Upper lobe of left lung (tissue), 4 donors: ENCODE data around the gene AQP1.

Experiments used
- POLR2A ChIP-seq, 4 donors: fragments of 450-650 bp; IDR thresholded peaks; one replicate each; pipeline ENCODE4 v1.5.1; 2016 to 2017; ENCODE audit warnings: antibody characterized with exemption in 4 of 4, mild to moderate bottlenecking in 2 of 4
- TF ChIP-seq, protein P1 (sequence below), 6 experiments: fragments of 450-650 bp in 4 of 6; fragments of 200-600 bp in 2 of 6; sonication (generic) in 2 of 6; IDR thresholded peaks; one replicate each; pipeline ENCODE4 v1.5.1; 2016 to 2019; ENCODE audit warnings: antibody characterized with exemption in 6 of 6

DNA sequence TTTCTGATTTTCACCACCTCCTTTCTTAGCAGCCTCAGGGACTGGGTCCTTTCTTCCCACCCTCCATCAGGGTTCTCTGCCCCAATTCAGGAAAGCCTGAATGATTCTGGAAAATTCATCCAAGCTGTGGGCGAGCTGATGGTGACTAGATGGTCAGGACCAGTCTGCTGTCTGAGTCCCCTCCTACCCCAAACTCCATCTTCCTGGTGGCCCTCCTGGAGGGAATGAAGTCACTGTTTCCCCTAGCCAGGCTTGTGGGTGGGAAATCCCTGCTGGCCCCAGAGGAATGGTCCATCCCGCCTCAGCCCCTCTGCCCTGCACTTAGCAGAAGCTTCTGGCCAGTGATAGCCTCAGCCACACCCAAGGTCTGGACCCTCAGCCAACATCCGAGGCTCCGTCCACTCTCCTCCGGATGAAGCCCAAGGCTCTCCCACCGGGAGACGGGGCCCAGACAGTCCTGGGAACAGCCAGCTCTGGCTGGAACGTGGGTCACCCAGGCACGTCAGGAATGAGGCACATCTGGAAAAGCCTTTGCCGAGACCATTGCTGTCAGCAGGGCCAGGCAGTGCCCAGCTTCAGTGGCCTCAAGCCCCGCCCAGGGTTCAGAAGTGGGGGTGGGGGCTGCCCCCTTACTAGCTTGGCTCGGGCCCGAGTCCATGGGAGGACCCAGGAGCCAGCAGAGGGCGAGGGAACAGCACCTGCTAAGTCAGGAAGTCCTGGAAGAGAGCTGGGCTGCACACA, 4.0 kb upstream of the AQP1 start:
- TF ChIP-seq, protein P1, sequence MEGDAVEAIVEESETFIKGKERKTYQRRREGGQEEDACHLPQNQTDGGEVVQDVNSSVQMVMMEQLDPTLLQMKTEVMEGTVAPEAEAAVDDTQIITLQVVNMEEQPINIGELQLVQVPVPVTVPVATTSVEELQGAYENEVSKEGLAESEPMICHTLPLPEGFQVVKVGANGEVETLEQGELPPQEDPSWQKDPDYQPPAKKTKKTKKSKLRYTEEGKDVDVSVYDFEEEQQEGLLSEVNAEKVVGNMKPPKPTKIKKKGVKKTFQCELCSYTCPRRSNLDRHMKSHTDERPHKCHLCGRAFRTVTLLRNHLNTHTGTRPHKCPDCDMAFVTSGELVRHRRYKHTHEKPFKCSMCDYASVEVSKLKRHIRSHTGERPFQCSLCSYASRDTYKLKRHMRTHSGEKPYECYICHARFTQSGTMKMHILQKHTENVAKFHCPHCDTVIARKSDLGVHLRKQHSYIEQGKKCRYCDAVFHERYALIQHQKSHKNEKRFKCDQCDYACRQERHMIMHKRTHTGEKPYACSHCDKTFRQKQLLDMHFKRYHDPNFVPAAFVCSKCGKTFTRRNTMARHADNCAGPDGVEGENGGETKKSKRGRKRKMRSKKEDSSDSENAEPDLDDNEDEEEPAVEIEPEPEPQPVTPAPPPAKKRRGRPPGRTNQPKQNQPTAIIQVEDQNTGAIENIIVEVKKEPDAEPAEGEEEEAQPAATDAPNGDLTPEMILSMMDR (IDR thresholded peaks at IDR 0.05), result no peak
- no peak for TF ChIP-seq POLR2A (IDR thresholded peaks at IDR 0.05)
